ENCODE measurements around the gene DPP4.

- no peak for TF ChIP-seq CTCF (IDR thresholded peaks at IDR 0.05)
- no peak for TF ChIP-seq POLR2A (IDR thresholded peaks at IDR 0.05)
Measured at GRCh38 chr2:162011706-162012564, 62.1 kb downstream of the DPP4 start.
